Ecto neural progenitor cell (in vitro differentiated cells): ENCODE data around the gene OR2A42.
"Not testable (repeated sequence)": the region's sequence is repeated elsewhere in the genome, so short reads cannot be mapped to it uniquely, and the experiment has no call there.

Experiments
- DNase-seq: peaks from one replicate; pipeline ENCODE4 v3.0.0-alpha.2; 2018; ENCODE audit warnings: low spot score

OR2A42 gene

GRCh38 chr7:144239365-144239764 is at the start of gene OR2A42:
TSS of gene OR2A42 (minus strand) at chr7:144239605. CDS start at chr7:144232843, 6,762 bp downstream.
- not testable (repeated sequence) for DNase-seq

DNA sequence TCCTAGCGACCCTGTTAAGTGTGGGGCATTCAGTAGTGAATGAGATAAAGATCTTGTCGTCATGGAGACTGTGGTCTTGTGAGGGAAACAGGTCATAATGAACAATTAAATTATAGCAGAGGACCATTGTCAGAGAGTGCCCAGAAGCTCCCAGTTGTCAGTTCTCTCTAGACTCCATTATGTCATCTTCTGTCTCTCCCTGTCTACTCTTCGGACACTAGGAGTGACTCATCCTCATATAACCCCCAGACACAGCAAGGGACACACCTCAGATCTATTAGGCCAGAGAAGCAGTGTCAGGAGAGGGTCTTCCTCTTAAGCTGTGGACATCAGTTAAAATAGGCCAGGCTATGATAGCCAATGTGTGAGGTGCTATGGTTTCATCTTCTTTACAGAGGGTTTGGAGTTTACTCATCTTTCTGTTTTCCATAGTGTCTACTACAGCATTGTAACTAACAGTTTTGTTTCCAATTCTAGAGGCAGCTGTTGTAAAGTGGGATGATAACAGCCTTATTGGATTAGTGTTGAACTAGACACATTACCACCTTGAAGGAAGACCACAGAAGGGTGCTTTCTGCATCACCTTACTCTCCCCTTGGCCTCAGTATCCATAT is 47.9 kb upstream of the OR2A42 start:
- DNase-seq: not testable (repeated sequence)

- not testable (repeated sequence) for DNase-seq
Observed at GRCh38 chr7:144283716-144284115, 44.3 kb upstream of the OR2A42 start.

DNA sequence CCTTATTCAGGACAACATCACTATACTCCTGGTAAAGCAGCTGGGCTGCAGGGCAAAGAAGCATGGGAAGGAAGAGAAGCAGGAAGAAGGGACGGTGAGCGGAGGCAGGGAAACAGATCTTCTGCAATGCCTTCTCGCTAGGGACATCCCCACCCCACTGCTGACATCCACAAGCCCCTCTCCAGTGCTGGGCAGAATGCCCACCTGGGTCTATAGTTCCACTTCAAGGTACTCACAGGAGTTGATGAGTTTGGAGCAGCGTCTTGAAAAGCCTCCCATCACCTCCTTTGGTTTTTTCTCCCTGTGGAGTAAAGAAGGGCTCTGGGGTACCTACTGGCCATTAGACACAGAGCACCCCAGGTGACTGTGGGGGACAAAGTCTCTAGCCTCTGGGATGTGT is 43.1 kb upstream of the OR2A42 start:
- DNase-seq: not testable (repeated sequence)

GRCh38 chr7:144281981-144282380 is 42.6 kb upstream of the OR2A42 start:
- DNase-seq: not testable (repeated sequence)

DNA sequence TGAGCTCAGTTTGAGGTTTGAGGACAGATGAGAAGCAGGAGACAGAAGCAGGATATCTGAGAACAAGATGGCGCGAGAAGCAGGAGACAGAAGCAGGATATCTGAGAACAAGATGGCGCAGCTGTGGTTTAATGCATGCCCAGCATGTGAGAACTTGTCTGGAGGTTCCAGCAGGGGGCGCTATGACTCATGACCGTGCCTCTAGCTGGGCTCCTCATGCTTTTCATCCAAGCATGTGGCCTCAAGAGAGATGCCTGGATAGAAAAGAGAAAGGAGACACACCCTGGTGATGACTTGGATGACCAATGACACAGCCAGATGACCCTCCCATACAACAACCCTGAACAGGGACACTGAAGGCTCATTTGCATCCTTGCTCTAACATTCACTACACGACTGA is 40.6 kb upstream of the OR2A42 start:
- DNase-seq: not testable (repeated sequence)

GRCh38 chr7:144275281-144275680 is 35.9 kb upstream of the OR2A42 start:
- not testable (repeated sequence) for DNase-seq

- not testable (repeated sequence) for DNase-seq
Observed at GRCh38 chr7:144269188-144269587, 29.8 kb upstream of the OR2A42 start, which contains the start of gene CTAGE8. TSS of gene CTAGE8 (minus strand) at chr7:144269288. CDS start at chr7:144269250, 38 bp downstream.

GRCh38 chr7:144264692-144265091 is 25.3 kb upstream of the OR2A42 start, which contains the start of gene OR2A7:
TSS of gene OR2A7 (minus strand) at chr7:144264792. CDS start at chr7:144259628, 5,164 bp downstream.
- DNase-seq: not testable (repeated sequence)

DNA sequence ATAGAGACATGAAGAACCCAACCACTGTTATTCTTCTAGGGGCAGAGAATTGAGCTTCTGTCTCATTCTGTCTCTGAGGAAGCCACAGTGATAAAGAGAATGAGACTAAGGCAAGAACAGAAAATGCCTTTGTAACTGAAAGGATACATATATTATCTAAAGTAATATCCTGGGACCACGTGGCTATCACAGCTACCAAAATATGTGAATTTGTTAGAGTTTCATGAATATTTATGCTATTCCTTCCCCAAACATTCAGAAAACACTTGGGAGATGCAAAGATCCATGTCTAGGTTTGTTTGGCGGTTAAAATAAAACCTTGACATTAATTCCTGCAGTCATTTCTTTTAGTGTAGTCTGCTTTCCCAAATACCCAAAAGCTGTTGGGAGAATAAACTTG is 22.7 kb upstream of the OR2A42 start:
- DNase-seq: not testable (repeated sequence)

GRCh38 chr7:144259067-144259466 is 19.7 kb upstream of the OR2A42 start:
- DNase-seq: not testable (repeated sequence)

DNA sequence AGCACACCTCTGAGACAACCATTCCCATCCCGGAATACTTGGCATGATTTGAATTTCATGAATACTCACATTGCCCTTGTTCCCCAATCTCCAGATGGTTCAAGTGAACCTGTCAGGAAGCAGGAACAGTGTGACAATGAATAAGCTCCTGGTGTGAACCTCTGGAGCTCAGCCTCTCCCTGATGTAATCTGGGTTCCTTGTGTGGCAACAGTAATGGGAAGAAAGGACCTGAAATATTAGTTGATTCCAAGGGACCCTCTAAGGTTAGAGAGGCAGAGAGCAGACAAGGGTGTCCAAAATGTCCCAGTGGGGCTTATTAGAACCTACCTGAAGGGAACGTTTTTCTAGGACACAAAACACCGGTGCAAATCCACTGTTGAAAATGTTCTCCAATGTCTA is 16.7 kb upstream of the OR2A42 start:
- peak; percentile 26 for DNase-seq

DNA sequence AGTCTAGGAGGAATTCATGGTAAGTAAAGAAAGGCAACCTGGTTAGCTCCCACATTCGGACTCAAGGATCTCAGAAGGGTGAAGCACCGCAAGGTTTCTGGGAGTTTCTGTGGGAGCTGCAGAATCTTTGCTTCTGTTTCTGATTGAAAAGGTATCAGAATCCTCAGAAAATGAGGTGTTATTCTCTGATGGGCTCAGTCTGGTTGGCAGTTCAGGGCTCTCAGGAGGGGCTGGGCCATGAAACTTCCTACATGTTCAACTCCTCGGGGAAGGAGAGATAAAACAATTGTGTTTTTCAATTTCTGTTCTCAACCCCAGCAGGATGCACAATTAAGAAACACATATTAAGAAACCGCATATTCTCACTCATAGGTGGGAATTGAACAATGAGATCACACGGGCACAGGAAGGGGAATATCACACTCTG is 16.1 kb upstream of the OR2A42 start:
- DNase-seq: peak; percentile 26

DNA sequence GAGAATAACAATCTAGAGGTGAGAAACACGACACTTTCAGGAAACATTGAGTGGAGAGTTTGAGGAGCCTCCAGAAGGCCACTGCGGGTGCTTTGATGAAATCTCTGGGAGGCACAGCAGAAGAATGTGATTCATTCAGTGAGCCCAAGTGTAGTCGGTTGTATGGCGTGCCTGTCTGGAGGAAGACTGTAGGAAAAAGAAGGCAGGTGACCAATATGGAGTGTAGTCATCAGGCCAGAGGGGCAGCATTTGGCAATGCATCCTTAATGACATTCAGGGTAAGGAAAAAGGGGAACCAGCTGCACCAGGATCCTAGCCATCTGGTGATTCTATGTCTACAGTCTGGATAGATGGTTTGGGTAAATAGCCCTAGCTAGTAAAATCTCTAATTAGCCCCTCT is 12.9 kb upstream of the OR2A42 start:
- not testable (repeated sequence) for DNase-seq

GRCh38 chr7:144247674-144248330 is 8.4 kb upstream of the OR2A42 start:
- not testable (repeated sequence) for DNase-seq

- DNase-seq: not testable (repeated sequence)
Observed at GRCh38 chr7:144246967-144247366, 7.6 kb upstream of the OR2A42 start.

- not testable (repeated sequence) for DNase-seq
Observed at GRCh38 chr7:144245372-144245771, 6.0 kb upstream of the OR2A42 start.

- peak; percentile 17 for DNase-seq
Observed at GRCh38 chr7:144238530-144239082, 799 bp downstream of the OR2A42 start.

- not testable (repeated sequence) for DNase-seq
Observed at GRCh38 chr7:144233039-144233438, 6.4 kb downstream of the OR2A42 start.

DNA sequence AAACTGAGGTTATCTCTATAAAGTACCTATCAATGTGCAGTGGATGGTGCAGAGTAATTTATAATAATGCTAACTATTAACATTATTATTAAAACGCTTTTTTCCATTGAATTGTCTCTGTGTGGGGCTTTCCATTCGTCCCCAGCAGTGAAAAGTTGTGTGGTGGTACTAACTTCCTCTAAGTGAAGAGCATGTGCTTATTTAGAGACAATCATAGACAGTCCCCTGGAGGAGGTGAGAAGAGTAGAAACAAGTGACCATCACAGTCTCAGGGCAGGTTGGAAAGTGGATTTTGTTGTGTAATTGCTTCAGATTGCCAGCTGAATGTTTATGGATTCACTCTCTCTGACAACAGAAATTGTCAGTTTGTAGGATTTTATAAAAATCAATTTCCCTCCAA is 8.4 kb downstream of the OR2A42 start:
- DNase-seq: not testable (repeated sequence)

GRCh38 chr7:144228810-144229209 is 10.6 kb downstream of the OR2A42 start:
- peak; percentile 29 for DNase-seq

GRCh38 chr7:144226866-144227265 is 12.5 kb downstream of the OR2A42 start:
- DNase-seq: not testable (repeated sequence)

GRCh38 chr7:144223675-144224074 is 15.7 kb downstream of the OR2A42 start:
- not testable (repeated sequence) for DNase-seq
